GM12892 (cell line): ENCODE measurements around the gene ABCC4.

Experiments
- POLR2A ChIP-seq: IDR thresholded peaks from 2 replicates; pipeline ENCODE4 v1.6.1; 2011; ENCODE audit warnings: low read depth, low read length, control low read depth
- POLR2AphosphoS5 ChIP-seq: IDR thresholded peaks from 2 replicates; pipeline ENCODE4 v1.6.1; 2011; ENCODE audit warnings: low read depth, low read length, control low read depth
- TAF1 ChIP-seq: IDR thresholded peaks from 2 replicates; pipeline ENCODE4 v1.6.1; 2011; ENCODE audit warnings: low read depth, mild to moderate bottlenecking, control low read depth, low read length, borderline replicate concordance

DNA sequence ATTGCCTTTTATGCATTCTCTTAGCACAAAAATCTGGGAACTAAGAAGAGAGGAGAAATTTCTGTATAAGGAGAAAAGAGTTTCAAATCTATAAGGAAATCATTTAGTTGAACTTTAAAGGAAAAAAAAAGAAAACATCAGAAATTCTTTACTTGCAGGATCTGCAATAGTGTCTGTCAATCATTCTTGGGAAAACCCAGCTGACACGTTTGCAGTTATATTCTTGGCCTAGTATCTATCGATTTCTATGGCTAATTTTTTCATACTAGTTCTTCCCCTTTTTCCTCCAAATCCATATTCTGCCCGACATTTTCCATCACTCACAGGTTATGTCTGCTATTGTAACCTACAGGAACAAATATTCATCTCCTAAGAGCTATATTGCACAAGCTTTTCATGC is 160.7 kb downstream of the ABCC4 start:
- no peak for TF ChIP-seq POLR2A
- no peak for TF ChIP-seq POLR2AphosphoS5
- TF ChIP-seq TAF1 = no peak
